ENCODE results near the gene PCDHB5.
"Not testable (repeated sequence)": the region's sequence is repeated elsewhere in the genome, so short reads cannot be mapped to it uniquely, and the experiment has no call there.

The PCDHB5 gene

GRCh38 chr5:141135030-141135717, at the start of gene PCDHB5:
Gene PCDHB5 (plus strand): TSS chr5:141135206. CDS start chr5:141135435, 229 bp downstream.
- Histone ChIP-seq H3K4me3 (ENCODE audit: low read length) (no peak within 1 kb of the TSS), H3K9me3 (ENCODE audit: control insufficient read depth, low read length) (no peaks in the 10 kb centered on the region), H3K27me3 (ENCODE audit: control insufficient read depth, insufficient read depth, low read length) (no peaks in the 10 kb centered on the region), H3K4me1 (ENCODE audit: control insufficient read depth, insufficient read depth, low read length) (no peaks in the 10 kb centered on the region), H3K9ac (ENCODE audit: low read length) (no peak within 1 kb of the TSS), H3K36me3 (ENCODE audit: control insufficient read depth, insufficient read depth, low read length) (no peaks in the 10 kb centered on the region)

- no peak within 1 kb of the TSS for H3K4me3 ChIP-seq (ENCODE audit: low read length)
- H3K9me3 ChIP-seq (ENCODE audit: control insufficient read depth, low read length), result peaks cover 5% of the 10 kb centered on the region
- no peaks in the 10 kb centered on the region for H3K36me3 ChIP-seq (ENCODE audit: control insufficient read depth, insufficient read depth, low read length)
- no peak within 1 kb of the TSS for H3K9ac ChIP-seq (ENCODE audit: low read length)
- H3K27me3 ChIP-seq (ENCODE audit: control insufficient read depth, insufficient read depth, low read length), result no peaks in the 10 kb centered on the region
- H3K4me1 ChIP-seq (ENCODE audit: control insufficient read depth, insufficient read depth, low read length), result no peaks in the 10 kb centered on the region
Measured at GRCh38 chr5:141094481-141095262, 40.3 kb upstream of the PCDHB5 start, which contains the start of gene PCDHB2. Gene PCDHB2 (plus strand): TSS chr5:141094615. CDS start chr5:141094791, 176 bp downstream.

DNA sequence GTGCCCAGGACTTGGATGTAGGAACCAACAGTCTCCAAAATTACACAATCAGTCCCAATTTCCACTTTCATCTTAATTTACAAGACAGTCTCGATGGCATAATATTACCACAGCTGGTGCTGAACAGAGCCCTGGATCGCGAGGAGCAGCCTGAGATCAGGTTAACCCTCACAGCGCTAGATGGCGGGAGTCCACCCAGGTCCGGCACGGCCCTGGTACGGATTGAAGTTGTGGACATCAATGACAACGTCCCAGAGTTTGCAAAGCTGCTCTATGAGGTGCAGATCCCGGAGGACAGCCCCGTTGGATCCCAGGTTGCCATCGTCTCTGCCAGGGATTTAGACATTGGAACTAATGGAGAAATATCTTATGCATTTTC, 39.8 kb upstream of the PCDHB5 start:
- Histone ChIP-seq H3K27me3 (ENCODE audit: control insufficient read depth, insufficient read depth, low read length) (no peaks in the 10 kb centered on the region), H3K9ac (ENCODE audit: low read length) (no peak overlapping the region), H3K4me3 (ENCODE audit: low read length) (no peak overlapping the region), H3K4me1 (ENCODE audit: control insufficient read depth, insufficient read depth, low read length) (no peaks in the 10 kb centered on the region), H3K9me3 (ENCODE audit: control insufficient read depth, low read length) (peaks cover 5% of the 10 kb centered on the region), H3K36me3 (ENCODE audit: control insufficient read depth, insufficient read depth, low read length) (no peaks in the 10 kb centered on the region)

DNA sequence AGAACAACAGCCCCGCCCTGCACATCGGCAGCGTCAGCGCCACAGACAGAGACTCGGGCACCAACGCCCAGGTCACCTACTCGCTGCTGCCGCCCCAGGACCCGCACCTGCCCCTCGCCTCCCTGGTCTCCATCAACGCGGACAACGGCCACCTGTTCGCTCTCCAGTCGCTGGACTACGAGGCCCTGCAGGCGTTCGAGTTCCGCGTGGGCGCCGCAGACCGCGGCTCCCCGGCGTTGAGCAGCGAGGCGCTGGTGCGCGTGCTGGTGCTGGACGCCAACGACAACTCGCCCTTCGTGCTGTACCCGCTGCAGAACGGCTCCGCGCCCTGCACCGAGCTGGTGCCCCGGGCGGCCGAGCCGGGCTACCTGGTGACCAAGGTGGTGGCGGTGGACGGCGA, 38.8 kb upstream of the PCDHB5 start:
- not testable (repeated sequence) for H3K4me3 ChIP-seq (ENCODE audit: low read length); H3K27me3 ChIP-seq (ENCODE audit: control insufficient read depth, insufficient read depth, low read length); H3K4me1 ChIP-seq (ENCODE audit: control insufficient read depth, insufficient read depth, low read length); H3K36me3 ChIP-seq (ENCODE audit: control insufficient read depth, insufficient read depth, low read length); H3K9me3 ChIP-seq (ENCODE audit: control insufficient read depth, low read length); H3K9ac ChIP-seq (ENCODE audit: low read length)

- not testable (repeated sequence) for H3K9me3 ChIP-seq (ENCODE audit: control insufficient read depth, low read length); H3K4me3 ChIP-seq (ENCODE audit: low read length); H3K36me3 ChIP-seq (ENCODE audit: control insufficient read depth, insufficient read depth, low read length); H3K9ac ChIP-seq (ENCODE audit: low read length); H3K4me1 ChIP-seq (ENCODE audit: control insufficient read depth, insufficient read depth, low read length); H3K27me3 ChIP-seq (ENCODE audit: control insufficient read depth, insufficient read depth, low read length)
Measured at GRCh38 chr5:141096586-141096985, 38.4 kb upstream of the PCDHB5 start.

GRCh38 chr5:141100243-141100805, 34.7 kb upstream of the PCDHB5 start, which contains the start of gene PCDHB3:
Gene PCDHB3 (plus strand): TSS chr5:141100473. CDS start chr5:141100650, 177 bp downstream.
- H3K4me1 ChIP-seq (ENCODE audit: control insufficient read depth, insufficient read depth, low read length), result no peaks in the 10 kb centered on the region
- no peak within 1 kb of the TSS for H3K4me3 ChIP-seq (ENCODE audit: low read length)
- H3K36me3 ChIP-seq (ENCODE audit: control insufficient read depth, insufficient read depth, low read length), result no peaks in the 10 kb centered on the region
- H3K27me3 ChIP-seq (ENCODE audit: control insufficient read depth, insufficient read depth, low read length), result no peaks in the 10 kb centered on the region
- no peaks in the 10 kb centered on the region for H3K9me3 ChIP-seq (ENCODE audit: control insufficient read depth, low read length)
- no peak within 1 kb of the TSS for H3K9ac ChIP-seq (ENCODE audit: low read length)

GRCh38 chr5:141101059-141101458, 33.9 kb upstream of the PCDHB5 start:
- Histone ChIP-seq H3K27me3 (ENCODE audit: control insufficient read depth, insufficient read depth, low read length) (no peaks in the 10 kb centered on the region), H3K4me1 (ENCODE audit: control insufficient read depth, insufficient read depth, low read length) (no peaks in the 10 kb centered on the region), H3K4me3 (ENCODE audit: low read length) (no peak overlapping the region), H3K9ac (ENCODE audit: low read length) (no peak overlapping the region), H3K9me3 (ENCODE audit: control insufficient read depth, low read length) (no peaks in the 10 kb centered on the region), H3K36me3 (ENCODE audit: control insufficient read depth, insufficient read depth, low read length) (no peaks in the 10 kb centered on the region)

DNA sequence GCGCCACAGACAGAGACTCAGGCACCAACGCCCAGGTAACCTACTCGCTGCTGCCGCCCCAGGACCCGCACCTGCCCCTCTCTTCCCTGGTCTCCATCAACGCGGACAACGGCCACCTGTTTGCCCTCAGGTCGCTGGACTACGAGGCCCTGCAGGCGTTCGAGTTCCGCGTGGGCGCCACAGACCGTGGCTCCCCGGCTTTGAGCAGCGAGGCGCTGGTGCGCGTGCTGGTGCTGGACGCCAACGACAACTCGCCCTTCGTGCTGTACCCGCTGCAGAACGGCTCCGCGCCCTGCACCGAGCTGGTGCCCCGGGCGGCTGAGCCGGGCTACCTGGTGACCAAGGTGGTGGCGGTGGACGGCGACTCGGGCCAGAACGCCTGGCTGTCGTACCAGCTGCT, 32.9 kb upstream of the PCDHB5 start:
- not testable (repeated sequence) for H3K9me3 ChIP-seq (ENCODE audit: control insufficient read depth, low read length); H3K9ac ChIP-seq (ENCODE audit: low read length); H3K4me3 ChIP-seq (ENCODE audit: low read length); H3K4me1 ChIP-seq (ENCODE audit: control insufficient read depth, insufficient read depth, low read length); H3K36me3 ChIP-seq (ENCODE audit: control insufficient read depth, insufficient read depth, low read length); H3K27me3 ChIP-seq (ENCODE audit: control insufficient read depth, insufficient read depth, low read length)

- H3K4me1 ChIP-seq (ENCODE audit: control insufficient read depth, insufficient read depth, low read length); H3K9me3 ChIP-seq (ENCODE audit: control insufficient read depth, low read length); H3K9ac ChIP-seq (ENCODE audit: low read length); H3K27me3 ChIP-seq (ENCODE audit: control insufficient read depth, insufficient read depth, low read length); H3K36me3 ChIP-seq (ENCODE audit: control insufficient read depth, insufficient read depth, low read length); H3K4me3 ChIP-seq (ENCODE audit: low read length): not testable (repeated sequence)
Measured at GRCh38 chr5:141102471-141102870, 32.5 kb upstream of the PCDHB5 start.

- Histone ChIP-seq H3K9me3 (ENCODE audit: control insufficient read depth, low read length) (no peaks in the 10 kb centered on the region), H3K9ac (ENCODE audit: low read length) (no peak overlapping the region)
Measured at GRCh38 chr5:141105350-141105749, 29.7 kb upstream of the PCDHB5 start.

DNA sequence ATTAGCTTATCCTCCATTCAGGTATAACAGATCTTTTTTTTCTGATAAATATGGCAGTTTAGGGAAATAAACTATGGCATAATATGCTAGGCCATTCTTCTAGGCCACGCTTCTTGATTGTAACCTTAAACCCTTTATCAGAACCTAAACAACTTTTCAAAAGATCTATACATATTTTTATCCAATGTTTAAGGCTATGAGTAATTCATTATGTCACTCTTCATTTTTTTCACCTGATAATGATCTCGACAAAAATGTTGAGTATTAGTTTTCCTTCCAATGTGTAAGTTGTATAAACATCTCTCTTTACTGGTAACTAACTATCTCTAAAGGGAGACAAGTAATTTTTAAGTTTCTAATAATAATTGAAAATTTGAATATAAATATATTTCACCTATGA, 15.8 kb upstream of the PCDHB5 start:
- H3K27me3 ChIP-seq (ENCODE audit: control insufficient read depth, insufficient read depth, low read length), result no peaks in the 10 kb centered on the region
- H3K9ac ChIP-seq (ENCODE audit: low read length), result no peak overlapping the region
- H3K4me1 ChIP-seq (ENCODE audit: control insufficient read depth, insufficient read depth, low read length), result no peaks in the 10 kb centered on the region
- H3K9me3 ChIP-seq (ENCODE audit: control insufficient read depth, low read length), result no peaks in the 10 kb centered on the region
- no peak overlapping the region for H3K4me3 ChIP-seq (ENCODE audit: low read length)
- H3K36me3 ChIP-seq (ENCODE audit: control insufficient read depth, insufficient read depth, low read length), result no peaks in the 10 kb centered on the region

More at GRCh38 chr5:141105350-141105749, 29.7 kb upstream of the PCDHB5 start:
- no peaks in the 10 kb centered on the region for H3K36me3 ChIP-seq (ENCODE audit: control insufficient read depth, insufficient read depth, low read length)
- H3K4me3 ChIP-seq (ENCODE audit: low read length), result no peak overlapping the region
- no peaks in the 10 kb centered on the region for H3K27me3 ChIP-seq (ENCODE audit: control insufficient read depth, insufficient read depth, low read length)
- no peaks in the 10 kb centered on the region for H3K4me1 ChIP-seq (ENCODE audit: control insufficient read depth, insufficient read depth, low read length)

GRCh38 chr5:141121563-141121962, 13.4 kb upstream of the PCDHB5 start, which contains the start of gene PCDHB4:
Gene PCDHB4 (plus strand): TSS chr5:141121818. CDS start chr5:141121999, 181 bp downstream.
- Histone ChIP-seq H3K27me3 (ENCODE audit: control insufficient read depth, insufficient read depth, low read length) (no peaks in the 10 kb centered on the region), H3K4me3 (ENCODE audit: low read length) (no peak within 1 kb of the TSS), H3K9ac (ENCODE audit: low read length) (no peak within 1 kb of the TSS), H3K36me3 (ENCODE audit: control insufficient read depth, insufficient read depth, low read length) (no peaks in the 10 kb centered on the region), H3K9me3 (ENCODE audit: control insufficient read depth, low read length) (no peaks in the 10 kb centered on the region), H3K4me1 (ENCODE audit: control insufficient read depth, insufficient read depth, low read length) (no peaks in the 10 kb centered on the region)

Measured in mucosa of stomach (tissue), 1 donor.